Measurements from ENCODE around the gene ITGA3.

GRCh38 chr17:50042211-50042610 is 13.7 kb upstream of the ITGA3 start:
- TF ChIP-seq CTCF (IDR thresholded peaks at IDR 0.05), result no peak
- no peak for TF ChIP-seq POLR2A (IDR thresholded peaks at IDR 0.05)

All from testis (tissue), 2 donors.